ENCODE results near the gene CTBP1.

GRCh38 chr4:1243451-1244080 lies 5.4 kb downstream of the CTBP1 start:
- TF ChIP-seq CTCF (conservative IDR thresholded peaks at IDR 0.05), result no peak
- TF ChIP-seq EZH2 (IDR thresholded peaks at IDR 0.05; ENCODE audit: low read depth), result no peak
